ENCODE measurements around the gene PRR23E. TPM values are rescaled to one million over a fixed set of nuclear protein-coding genes. Genes with fewer than 3 reads are reported as not detected.

The PRR23E gene
- total RNA-seq, 1 donor from 2014 or later, result not detected

- H3K36me3 ChIP-seq, result no peaks in the 10 kb centered on the region
- no peaks in the 10 kb centered on the region for H3K4me1 ChIP-seq
- TF ChIP-seq, protein P1, sequence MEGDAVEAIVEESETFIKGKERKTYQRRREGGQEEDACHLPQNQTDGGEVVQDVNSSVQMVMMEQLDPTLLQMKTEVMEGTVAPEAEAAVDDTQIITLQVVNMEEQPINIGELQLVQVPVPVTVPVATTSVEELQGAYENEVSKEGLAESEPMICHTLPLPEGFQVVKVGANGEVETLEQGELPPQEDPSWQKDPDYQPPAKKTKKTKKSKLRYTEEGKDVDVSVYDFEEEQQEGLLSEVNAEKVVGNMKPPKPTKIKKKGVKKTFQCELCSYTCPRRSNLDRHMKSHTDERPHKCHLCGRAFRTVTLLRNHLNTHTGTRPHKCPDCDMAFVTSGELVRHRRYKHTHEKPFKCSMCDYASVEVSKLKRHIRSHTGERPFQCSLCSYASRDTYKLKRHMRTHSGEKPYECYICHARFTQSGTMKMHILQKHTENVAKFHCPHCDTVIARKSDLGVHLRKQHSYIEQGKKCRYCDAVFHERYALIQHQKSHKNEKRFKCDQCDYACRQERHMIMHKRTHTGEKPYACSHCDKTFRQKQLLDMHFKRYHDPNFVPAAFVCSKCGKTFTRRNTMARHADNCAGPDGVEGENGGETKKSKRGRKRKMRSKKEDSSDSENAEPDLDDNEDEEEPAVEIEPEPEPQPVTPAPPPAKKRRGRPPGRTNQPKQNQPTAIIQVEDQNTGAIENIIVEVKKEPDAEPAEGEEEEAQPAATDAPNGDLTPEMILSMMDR (IDR thresholded peaks at IDR 0.05), result no peak
- intact Hi-C loops (cut with DNase I), result no loop called here
- DNase-seq (no peak), ATAC-seq (peak; percentile 14 to 24)
- H3K27ac ChIP-seq, result no peak overlapping the region
- no peaks in the 10 kb centered on the region for H3K9me3 ChIP-seq
- H3K27me3 ChIP-seq (ENCODE audit: low read depth), result no peaks in the 10 kb centered on the region
- no peak overlapping the region for H3K4me3 ChIP-seq
Observed at GRCh38 chr3:127182848-127183714, 9.8 kb upstream of the PRR23E start.

DNA sequence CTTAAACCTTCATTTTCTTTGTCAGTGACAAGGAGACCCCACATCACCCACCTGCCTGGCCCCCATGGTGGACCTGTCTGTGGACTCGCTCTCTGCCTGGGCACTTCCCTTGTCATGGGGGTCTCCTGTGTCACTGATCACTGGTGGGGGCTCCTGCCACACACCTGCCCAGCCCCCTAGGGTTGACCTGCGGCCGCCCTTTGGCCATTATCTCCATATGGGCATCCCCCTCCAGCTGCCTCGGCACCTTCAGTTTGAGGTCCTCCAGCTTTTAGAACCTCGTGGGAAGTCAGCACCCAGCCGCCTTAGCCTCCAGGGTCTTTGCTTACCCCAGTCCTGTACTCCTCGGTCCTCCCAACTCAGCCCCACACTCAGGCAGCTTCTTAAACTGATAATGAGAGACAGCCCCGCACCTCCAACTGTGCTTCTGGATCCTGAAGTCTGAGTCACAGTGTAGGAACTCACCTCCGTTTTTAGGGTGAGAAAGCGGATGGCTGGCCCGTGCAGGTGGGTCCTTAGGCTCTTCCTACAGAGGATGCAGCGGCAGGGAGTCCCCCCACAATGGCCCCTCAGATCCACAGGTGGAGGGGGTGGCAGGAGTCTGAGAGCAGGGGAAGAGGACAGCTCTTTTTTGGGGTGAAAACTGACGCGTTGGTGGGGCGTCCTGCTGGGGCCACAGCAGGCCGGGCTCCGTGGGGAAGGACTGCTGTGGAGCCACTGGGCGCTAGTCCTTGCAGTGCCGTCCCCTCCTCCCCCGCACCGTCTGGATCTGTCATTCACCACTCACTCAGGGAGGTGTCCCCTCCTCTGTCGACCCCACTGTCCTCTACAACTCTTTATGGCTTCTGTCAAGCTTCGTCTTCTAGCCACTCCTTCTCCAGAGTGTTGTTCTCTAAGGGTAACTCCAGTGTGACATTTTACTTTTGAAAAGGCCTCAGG, 8.7 kb upstream of the PRR23E start:
- ATAC-seq (peak in 1 of 2 donors; percentile 27), DNase-seq (no peak)
- no peaks in the 10 kb centered on the region for H3K4me1 ChIP-seq
- no peak overlapping the region for H3K4me3 ChIP-seq
- H3K9me3 ChIP-seq, result no peaks in the 10 kb centered on the region
- intact Hi-C loops (cut with DNase I), result no loop called here
- TF ChIP-seq, protein P1 (IDR thresholded peaks at IDR 0.05), result no peak
- H3K27me3 ChIP-seq (ENCODE audit: low read depth), result no peaks in the 10 kb centered on the region
- no peak overlapping the region for H3K27ac ChIP-seq
- no peaks in the 10 kb centered on the region for H3K36me3 ChIP-seq

- Histone ChIP-seq H3K4me1 (no peaks in the 10 kb centered on the region), H3K36me3 (no peaks in the 10 kb centered on the region), H3K4me3 (no peak overlapping the region), H3K9me3 (no peaks in the 10 kb centered on the region), H3K27me3 (ENCODE audit: low read depth) (no peaks in the 10 kb centered on the region), H3K27ac (no peak overlapping the region)
- DNase-seq, result no peak
- TF ChIP-seq, protein P1 (IDR thresholded peaks at IDR 0.05), result no peak
- intact Hi-C loops (cut with DNase I), result no loop called here
- ATAC-seq, result no peak
Observed at GRCh38 chr3:127184870-127185216, 8.1 kb upstream of the PRR23E start.

- intact Hi-C loops (cut with DNase I), result no loop called here
- H3K36me3 ChIP-seq, result no peaks in the 10 kb centered on the region
- H3K4me1 ChIP-seq, result no peaks in the 10 kb centered on the region
- TF ChIP-seq, protein P1 (IDR thresholded peaks at IDR 0.05), result no peak
- no peak overlapping the region for H3K27ac ChIP-seq
- ATAC-seq, result no peak
- H3K27me3 ChIP-seq (ENCODE audit: low read depth), result no peaks in the 10 kb centered on the region
- no peaks in the 10 kb centered on the region for H3K9me3 ChIP-seq
- DNase-seq, result no peak
- no peak overlapping the region for H3K4me3 ChIP-seq
Observed at GRCh38 chr3:127185268-127185667, 7.7 kb upstream of the PRR23E start.

DNA sequence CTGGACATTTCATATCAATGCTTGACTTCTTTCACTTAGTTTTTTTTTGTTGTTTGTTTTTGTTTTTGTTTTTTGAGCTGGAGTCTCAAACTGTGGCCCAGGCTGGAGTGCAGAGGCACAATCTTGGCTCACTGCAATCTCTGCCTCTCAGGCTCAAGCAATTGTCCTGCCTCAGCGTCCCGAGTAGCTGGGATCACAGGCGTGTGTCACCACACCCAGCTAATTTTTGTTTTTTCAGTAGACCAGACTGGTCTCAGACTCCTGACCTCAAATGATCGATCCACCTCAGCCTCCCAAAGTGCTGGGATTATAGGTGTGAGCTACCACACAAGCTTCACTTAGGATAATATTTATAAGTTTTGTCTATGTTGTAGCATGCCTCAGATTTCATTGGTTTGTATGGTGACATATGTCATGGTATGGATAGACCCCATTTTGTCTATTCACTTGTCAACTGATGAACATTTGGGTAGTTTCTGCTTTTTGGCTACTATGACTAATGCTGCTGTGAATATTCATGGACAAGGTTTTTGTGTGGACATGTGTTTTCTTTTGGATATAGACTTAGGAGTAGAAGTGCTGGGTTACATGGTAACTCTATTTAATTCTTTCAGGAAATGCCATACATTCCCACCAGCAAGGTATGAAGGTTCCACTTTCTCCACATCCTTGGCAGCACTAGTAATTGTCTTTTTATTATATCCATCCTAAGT, 6.8 kb upstream of the PRR23E start:
- no peak overlapping the region for H3K27ac ChIP-seq
- no peak overlapping the region for H3K4me3 ChIP-seq
- DNase-seq (no peak), ATAC-seq (no peak)
- no peaks in the 10 kb centered on the region for H3K9me3 ChIP-seq
- intact Hi-C loops (cut with DNase I), result no loop called here
- H3K27me3 ChIP-seq (ENCODE audit: low read depth), result no peaks in the 10 kb centered on the region
- no peaks in the 10 kb centered on the region for H3K36me3 ChIP-seq
- H3K4me1 ChIP-seq, result no peaks in the 10 kb centered on the region
- TF ChIP-seq, protein P1 (IDR thresholded peaks at IDR 0.05), result no peak

All from lower lobe of right lung (tissue), 2 donors.